IMR-90 (cell line): ENCODE results near the gene RMDN3.

ENCODE experiments used
- CEBPB ChIP-seq: IDR thresholded peaks from 2 replicates; pipeline ENCODE4 v1.6.1; 2012; ENCODE audit warnings: low read depth, low read length, improper control_type of control experiment
- CHD1 ChIP-seq: IDR thresholded peaks from 2 replicates; pipeline ENCODE4 v1.6.1; 2012; ENCODE audit warnings: low read depth, low read length, improper control_type of control experiment
- FOS ChIP-seq: fragments of 150-350 bp; IDR thresholded peaks from 2 replicates; pipeline ENCODE4 v1.6.1; 2016; ENCODE audit warnings: low read depth, low read length
- MAFK ChIP-seq: IDR thresholded peaks from 2 replicates; pipeline ENCODE4 v1.6.1; 2012; ENCODE audit warnings: low read depth, low read length, improper control_type of control experiment
- MAZ ChIP-seq: IDR thresholded peaks from 2 replicates; pipeline ENCODE4 v1.6.1; 2012; ENCODE audit warnings: low read depth, mild to moderate bottlenecking, low read length, improper control_type of control experiment, moderate library complexity, borderline replicate concordance
- MXI1 ChIP-seq: IDR thresholded peaks from 2 replicates; pipeline ENCODE4 v1.6.1; 2012; ENCODE audit warnings: low read depth, mild to moderate bottlenecking, low read length, moderate library complexity, borderline replicate concordance
- POLR2A ChIP-seq: IDR thresholded peaks from 2 replicates; pipeline ENCODE4 v1.6.1; 2012; ENCODE audit warnings: mild to moderate bottlenecking, low read depth, low read length
- RAD21 ChIP-seq: IDR thresholded peaks from 2 replicates; pipeline ENCODE4 v1.6.1; 2012; ENCODE audit warnings: low read length, improper control_type of control experiment
- RFX5 ChIP-seq: IDR thresholded peaks from 2 replicates; pipeline ENCODE4 v1.8.0; 2012; ENCODE audit warnings: low read depth, mild to moderate bottlenecking, low read length, moderate library complexity
- SMC3 ChIP-seq: fragments of 150-350 bp; IDR thresholded peaks from 2 replicates; pipeline ENCODE4 v1.6.1; 2016; ENCODE audit warnings: low read depth, mild to moderate bottlenecking, antibody characterized with exemption, low read length, moderate library complexity
- TF ChIP-seq, protein P1 (sequence below): conservative IDR thresholded peaks from 2 replicates; pipeline ENCODE4 v1.5.1; 2012; ENCODE audit warnings: mild to moderate bottlenecking, low read depth, low read length, improper control_type of control experiment
- TF ChIP-seq, protein P2 (sequence below): fragments of 150-350 bp; IDR thresholded peaks from 2 replicates; pipeline ENCODE4 v1.6.1; 2017; ENCODE audit warnings: mild to moderate bottlenecking, antibody characterized with exemption, low read length, low read depth
- TF ChIP-seq, protein P3 (sequence below): fragments of 150-350 bp; IDR thresholded peaks from 2 replicates; pipeline ENCODE4 v1.6.1; 2016; ENCODE audit warnings: low read depth, mild to moderate bottlenecking, low read length, moderate library complexity, borderline replicate concordance

DNA sequence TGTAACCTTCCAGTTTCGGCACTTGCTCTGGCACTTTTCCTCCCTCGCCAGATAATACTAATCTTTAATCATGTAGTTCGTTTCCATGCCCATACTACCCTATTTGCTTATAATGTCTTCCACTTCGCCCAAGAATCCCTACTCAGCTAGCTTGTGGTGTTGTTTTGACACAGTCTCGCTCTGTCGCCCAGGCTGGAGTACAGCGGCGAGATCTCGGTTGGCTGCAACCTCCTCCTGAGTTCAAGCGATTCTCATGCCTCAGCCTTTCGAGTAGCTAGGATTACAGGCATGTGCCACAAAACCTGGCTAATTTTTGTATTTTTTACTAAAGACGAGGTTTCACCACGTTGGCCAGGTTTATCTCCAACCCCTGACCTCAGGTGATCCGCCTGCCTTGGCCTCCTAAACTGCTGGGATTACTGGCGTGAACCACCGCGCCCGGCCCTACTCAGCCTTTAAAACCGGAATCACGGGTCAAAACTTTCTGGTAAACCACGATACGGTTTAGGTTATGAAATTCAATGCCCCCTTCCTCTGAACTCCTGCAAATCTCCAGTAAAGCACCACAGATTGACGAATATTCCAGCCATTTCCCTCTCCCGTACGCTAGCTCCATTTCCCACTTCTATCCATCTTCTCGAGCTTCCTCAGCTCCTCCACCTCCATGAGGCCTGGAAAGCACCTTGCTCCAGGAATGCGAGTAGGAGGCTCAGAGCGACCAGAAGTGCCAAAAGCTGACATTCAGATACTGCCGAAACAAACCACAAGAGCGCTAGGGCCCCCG is 61.0 kb downstream of the RMDN3 start:
- TF ChIP-seq SMC3 (no peak), RFX5 (no peak), POLR2A (no peak), MXI1 (no peak), MAFK (no peak), RAD21 (no peak), FOS (no peak), MAZ (no peak), CEBPB (no peak), CHD1 (no peak)
- TF ChIP-seq, protein P1, sequence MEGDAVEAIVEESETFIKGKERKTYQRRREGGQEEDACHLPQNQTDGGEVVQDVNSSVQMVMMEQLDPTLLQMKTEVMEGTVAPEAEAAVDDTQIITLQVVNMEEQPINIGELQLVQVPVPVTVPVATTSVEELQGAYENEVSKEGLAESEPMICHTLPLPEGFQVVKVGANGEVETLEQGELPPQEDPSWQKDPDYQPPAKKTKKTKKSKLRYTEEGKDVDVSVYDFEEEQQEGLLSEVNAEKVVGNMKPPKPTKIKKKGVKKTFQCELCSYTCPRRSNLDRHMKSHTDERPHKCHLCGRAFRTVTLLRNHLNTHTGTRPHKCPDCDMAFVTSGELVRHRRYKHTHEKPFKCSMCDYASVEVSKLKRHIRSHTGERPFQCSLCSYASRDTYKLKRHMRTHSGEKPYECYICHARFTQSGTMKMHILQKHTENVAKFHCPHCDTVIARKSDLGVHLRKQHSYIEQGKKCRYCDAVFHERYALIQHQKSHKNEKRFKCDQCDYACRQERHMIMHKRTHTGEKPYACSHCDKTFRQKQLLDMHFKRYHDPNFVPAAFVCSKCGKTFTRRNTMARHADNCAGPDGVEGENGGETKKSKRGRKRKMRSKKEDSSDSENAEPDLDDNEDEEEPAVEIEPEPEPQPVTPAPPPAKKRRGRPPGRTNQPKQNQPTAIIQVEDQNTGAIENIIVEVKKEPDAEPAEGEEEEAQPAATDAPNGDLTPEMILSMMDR: no peak
- TF ChIP-seq, protein P2, sequence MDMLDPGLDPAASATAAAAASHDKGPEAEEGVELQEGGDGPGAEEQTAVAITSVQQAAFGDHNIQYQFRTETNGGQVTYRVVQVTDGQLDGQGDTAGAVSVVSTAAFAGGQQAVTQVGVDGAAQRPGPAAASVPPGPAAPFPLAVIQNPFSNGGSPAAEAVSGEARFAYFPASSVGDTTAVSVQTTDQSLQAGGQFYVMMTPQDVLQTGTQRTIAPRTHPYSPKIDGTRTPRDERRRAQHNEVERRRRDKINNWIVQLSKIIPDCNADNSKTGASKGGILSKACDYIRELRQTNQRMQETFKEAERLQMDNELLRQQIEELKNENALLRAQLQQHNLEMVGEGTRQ: no peak
- TF ChIP-seq, protein P3, sequence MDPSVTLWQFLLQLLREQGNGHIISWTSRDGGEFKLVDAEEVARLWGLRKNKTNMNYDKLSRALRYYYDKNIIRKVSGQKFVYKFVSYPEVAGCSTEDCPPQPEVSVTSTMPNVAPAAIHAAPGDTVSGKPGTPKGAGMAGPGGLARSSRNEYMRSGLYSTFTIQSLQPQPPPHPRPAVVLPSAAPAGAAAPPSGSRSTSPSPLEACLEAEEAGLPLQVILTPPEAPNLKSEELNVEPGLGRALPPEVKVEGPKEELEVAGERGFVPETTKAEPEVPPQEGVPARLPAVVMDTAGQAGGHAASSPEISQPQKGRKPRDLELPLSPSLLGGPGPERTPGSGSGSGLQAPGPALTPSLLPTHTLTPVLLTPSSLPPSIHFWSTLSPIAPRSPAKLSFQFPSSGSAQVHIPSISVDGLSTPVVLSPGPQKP: no peak
